WERI-Rb-1 (cell line): ENCODE results near the gene RHOU.

Source experiments
- DNase-seq: peaks from one replicate; pipeline ENCODE4 v3.0.0-alpha.2; 2020
- H3K27ac ChIP-seq: fragments of 250-450 bp; sonication (Bioruptor Pico); 2 replicates; pipeline ENCODE4 v1.5.1; 2020; ENCODE audit warnings: mild to moderate bottlenecking, moderate library complexity
- H3K27me3 ChIP-seq: fragments of 250-450 bp; sonication (Bioruptor Pico); 2 replicates; pipeline ENCODE4 v1.5.1; 2021; ENCODE audit warnings: mild to moderate bottlenecking, low read depth, moderate library complexity; ENCODE audit not compliant: insufficient read depth, severe bottlenecking
- H3K36me3 ChIP-seq: fragments of 250-450 bp; sonication (Bioruptor Pico); 2 replicates; pipeline ENCODE4 v1.5.1; 2020; ENCODE audit warnings: mild to moderate bottlenecking, moderate library complexity
- H3K4me3 ChIP-seq: 2 replicates; pipeline ENCODE4 v1.5.1; 2011; ENCODE audit warnings: low read depth, mild to moderate bottlenecking, control low read depth, low read length
- H3K9me3 ChIP-seq: fragments of 250-450 bp; sonication (Bioruptor Pico); 2 replicates; pipeline ENCODE4 v1.5.1; 2021; ENCODE audit warnings: mild to moderate bottlenecking, moderate library complexity; ENCODE audit not compliant: severe bottlenecking
- TF ChIP-seq, protein P1 (sequence below): IDR thresholded peaks from 2 replicates; pipeline ENCODE4 v1.5.1; 2011; ENCODE audit warnings: low read depth, mild to moderate bottlenecking, control low read depth, inconsistent platforms, low read length

Gene RHOU

GRCh38 chr1:228717081-228717480 is 18.2 kb upstream of the RHOU start:
- no peak overlapping the region for H3K4me3 ChIP-seq
- DNase-seq, result no peak
- no peaks in the 10 kb centered on the region for H3K27me3 ChIP-seq
- no peak overlapping the region for H3K27ac ChIP-seq
- TF ChIP-seq, protein P1, sequence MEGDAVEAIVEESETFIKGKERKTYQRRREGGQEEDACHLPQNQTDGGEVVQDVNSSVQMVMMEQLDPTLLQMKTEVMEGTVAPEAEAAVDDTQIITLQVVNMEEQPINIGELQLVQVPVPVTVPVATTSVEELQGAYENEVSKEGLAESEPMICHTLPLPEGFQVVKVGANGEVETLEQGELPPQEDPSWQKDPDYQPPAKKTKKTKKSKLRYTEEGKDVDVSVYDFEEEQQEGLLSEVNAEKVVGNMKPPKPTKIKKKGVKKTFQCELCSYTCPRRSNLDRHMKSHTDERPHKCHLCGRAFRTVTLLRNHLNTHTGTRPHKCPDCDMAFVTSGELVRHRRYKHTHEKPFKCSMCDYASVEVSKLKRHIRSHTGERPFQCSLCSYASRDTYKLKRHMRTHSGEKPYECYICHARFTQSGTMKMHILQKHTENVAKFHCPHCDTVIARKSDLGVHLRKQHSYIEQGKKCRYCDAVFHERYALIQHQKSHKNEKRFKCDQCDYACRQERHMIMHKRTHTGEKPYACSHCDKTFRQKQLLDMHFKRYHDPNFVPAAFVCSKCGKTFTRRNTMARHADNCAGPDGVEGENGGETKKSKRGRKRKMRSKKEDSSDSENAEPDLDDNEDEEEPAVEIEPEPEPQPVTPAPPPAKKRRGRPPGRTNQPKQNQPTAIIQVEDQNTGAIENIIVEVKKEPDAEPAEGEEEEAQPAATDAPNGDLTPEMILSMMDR, result no peak
- no peaks in the 10 kb centered on the region for H3K36me3 ChIP-seq
- H3K9me3 ChIP-seq, result no peaks in the 10 kb centered on the region

GRCh38 chr1:228721407-228721806 is 13.9 kb upstream of the RHOU start:
- TF ChIP-seq, protein P1, result no peak
- H3K36me3 ChIP-seq, result no peaks in the 10 kb centered on the region
- no peak overlapping the region for H3K4me3 ChIP-seq
- DNase-seq, result no peak
- no peak overlapping the region for H3K27ac ChIP-seq
- no peaks in the 10 kb centered on the region for H3K27me3 ChIP-seq
- H3K9me3 ChIP-seq, result no peaks in the 10 kb centered on the region

- H3K27me3 ChIP-seq, result no peaks in the 10 kb centered on the region
- DNase-seq, result no peak
- no peaks in the 10 kb centered on the region for H3K36me3 ChIP-seq
- TF ChIP-seq, protein P1, result no peak
- H3K27ac ChIP-seq, result no peak overlapping the region
- no peaks in the 10 kb centered on the region for H3K9me3 ChIP-seq
- H3K4me3 ChIP-seq, result no peak overlapping the region
These were observed 12.0 kb upstream of the RHOU start for GRCh38 chr1:228723287-228723686.

- no peaks in the 10 kb centered on the region for H3K36me3 ChIP-seq
- TF ChIP-seq, protein P1, result no peak
- H3K4me3 ChIP-seq, result no peak overlapping the region
- no peaks in the 10 kb centered on the region for H3K27me3 ChIP-seq
- no peak for DNase-seq
- no peak overlapping the region for H3K27ac ChIP-seq
- no peaks in the 10 kb centered on the region for H3K9me3 ChIP-seq
These were observed 11.4 kb upstream of the RHOU start for GRCh38 chr1:228723921-228724320.

- TF ChIP-seq, protein P1, result no peak
- no peak overlapping the region for H3K27ac ChIP-seq
- no peaks in the 10 kb centered on the region for H3K9me3 ChIP-seq
- no peak overlapping the region for H3K4me3 ChIP-seq
- H3K27me3 ChIP-seq, result no peaks in the 10 kb centered on the region
- DNase-seq, result no peak
- no peaks in the 10 kb centered on the region for H3K36me3 ChIP-seq
These were observed 10.1 kb upstream of the RHOU start for GRCh38 chr1:228725178-228725577.

DNA sequence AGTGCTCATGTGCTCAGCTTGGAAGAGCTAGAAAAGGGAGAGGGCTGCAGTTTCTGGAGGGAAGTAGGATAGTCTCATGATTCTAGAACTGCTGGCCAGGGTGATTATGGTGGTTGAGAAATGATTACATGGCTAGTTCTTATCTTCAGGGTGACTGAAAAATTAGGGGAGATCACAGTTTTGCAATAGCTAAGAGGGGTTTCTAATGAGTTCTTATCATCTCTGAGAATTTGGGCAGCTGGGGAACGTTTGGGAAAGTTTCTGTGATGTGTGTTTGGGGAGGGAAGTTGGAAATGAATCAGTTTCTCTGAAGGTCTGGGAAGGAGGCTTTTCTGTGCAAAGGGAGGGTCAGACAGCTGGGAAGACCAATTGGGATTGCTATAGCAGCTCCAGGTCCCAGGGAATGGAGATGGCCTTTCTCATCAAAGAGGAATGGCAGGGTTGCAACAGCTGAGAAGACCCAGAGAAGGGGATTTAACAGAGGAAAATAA is 7.6 kb upstream of the RHOU start:
- H3K4me3 ChIP-seq, result no peak overlapping the region
- no peaks in the 10 kb centered on the region for H3K9me3 ChIP-seq
- H3K27me3 ChIP-seq, result no peaks in the 10 kb centered on the region
- H3K36me3 ChIP-seq, result no peaks in the 10 kb centered on the region
- TF ChIP-seq, protein P1, result no peak
- no peak for DNase-seq
- no peak overlapping the region for H3K27ac ChIP-seq
